Thyroid gland (tissue), 4 donors: ENCODE data around the gene MAFB.

Source experiments
- POLR2A ChIP-seq, 2 donors: fragments of 450-650 bp; IDR thresholded peaks; one replicate each; pipeline ENCODE4 v1.6.1; 2017; ENCODE audit warnings: antibody characterized with exemption in 2 of 2, mild to moderate bottlenecking in 2 of 2, moderate library complexity in 1 of 2
- TF ChIP-seq, protein P1 (sequence below), 6 experiments: fragments of 200-600 bp in 3 of 6; fragments of 450-650 bp in 3 of 6; sonication (generic) in 3 of 6; IDR thresholded peaks; one replicate each; pipeline ENCODE4 v1.5.1; 2016 to 2019; ENCODE audit warnings: antibody characterized with exemption in 6 of 6, mild to moderate bottlenecking in 2 of 6, inconsistent platforms in 1 of 6, moderate library complexity in 1 of 6

DNA sequence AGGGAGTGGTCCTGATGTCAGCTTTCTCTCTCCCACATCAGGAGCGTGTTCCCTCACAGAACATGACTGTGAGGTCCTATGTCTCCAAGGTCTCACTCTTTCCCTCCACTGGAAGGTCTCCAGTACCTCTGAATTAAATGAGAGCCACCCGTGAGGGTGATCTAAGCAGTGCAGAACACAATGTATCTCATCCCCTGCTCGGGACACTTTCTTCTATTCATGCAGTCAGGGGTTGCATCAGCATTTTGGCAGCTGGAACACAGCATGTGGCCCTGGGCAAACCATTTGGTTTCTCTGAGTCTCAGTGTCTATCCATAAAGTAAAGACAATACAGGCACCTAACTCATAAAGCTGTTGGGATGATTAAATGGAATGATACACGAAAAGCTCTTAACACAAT lies 34.2 kb downstream of the MAFB start:
- TF ChIP-seq, protein P1, sequence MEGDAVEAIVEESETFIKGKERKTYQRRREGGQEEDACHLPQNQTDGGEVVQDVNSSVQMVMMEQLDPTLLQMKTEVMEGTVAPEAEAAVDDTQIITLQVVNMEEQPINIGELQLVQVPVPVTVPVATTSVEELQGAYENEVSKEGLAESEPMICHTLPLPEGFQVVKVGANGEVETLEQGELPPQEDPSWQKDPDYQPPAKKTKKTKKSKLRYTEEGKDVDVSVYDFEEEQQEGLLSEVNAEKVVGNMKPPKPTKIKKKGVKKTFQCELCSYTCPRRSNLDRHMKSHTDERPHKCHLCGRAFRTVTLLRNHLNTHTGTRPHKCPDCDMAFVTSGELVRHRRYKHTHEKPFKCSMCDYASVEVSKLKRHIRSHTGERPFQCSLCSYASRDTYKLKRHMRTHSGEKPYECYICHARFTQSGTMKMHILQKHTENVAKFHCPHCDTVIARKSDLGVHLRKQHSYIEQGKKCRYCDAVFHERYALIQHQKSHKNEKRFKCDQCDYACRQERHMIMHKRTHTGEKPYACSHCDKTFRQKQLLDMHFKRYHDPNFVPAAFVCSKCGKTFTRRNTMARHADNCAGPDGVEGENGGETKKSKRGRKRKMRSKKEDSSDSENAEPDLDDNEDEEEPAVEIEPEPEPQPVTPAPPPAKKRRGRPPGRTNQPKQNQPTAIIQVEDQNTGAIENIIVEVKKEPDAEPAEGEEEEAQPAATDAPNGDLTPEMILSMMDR (IDR thresholded peaks at IDR 0.05), result no peak
- no peak for TF ChIP-seq POLR2A (IDR thresholded peaks at IDR 0.05)
